Measurements from ENCODE around the gene KIR2DL1. TPM values are rescaled to one million over a fixed set of nuclear protein-coding genes. Genes with fewer than 3 reads are reported as not detected.
"Not testable (repeated sequence)": the region's sequence is repeated elsewhere in the genome, so short reads cannot be mapped to it uniquely, and the experiment has no call there.

The KIR2DL1 gene
- total RNA-seq, 2 experiments from 2014 or later, result not detected

DNA sequence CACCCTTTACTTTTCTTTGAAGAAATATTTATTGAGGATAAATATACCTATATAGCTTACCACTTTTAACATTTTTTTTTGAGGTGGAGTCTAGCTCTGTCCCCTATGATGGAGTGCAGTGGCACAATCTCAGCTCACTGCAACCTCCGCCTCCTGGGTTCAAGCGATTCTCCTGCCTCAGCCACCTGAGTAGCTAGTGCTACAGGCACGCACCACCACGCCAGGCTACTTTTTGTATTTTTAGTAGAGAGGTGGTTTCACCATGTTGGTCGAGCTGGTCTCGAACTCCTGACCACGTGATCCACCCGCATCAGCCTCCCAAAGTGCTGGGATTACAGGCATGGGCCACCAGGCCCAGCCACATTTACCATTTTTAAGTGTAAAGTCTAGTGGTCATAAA lies 6.2 kb downstream of the KIR2DL1 start:
- not testable (repeated sequence) for H3K9me3 Mint-ChIP-seq

DNA sequence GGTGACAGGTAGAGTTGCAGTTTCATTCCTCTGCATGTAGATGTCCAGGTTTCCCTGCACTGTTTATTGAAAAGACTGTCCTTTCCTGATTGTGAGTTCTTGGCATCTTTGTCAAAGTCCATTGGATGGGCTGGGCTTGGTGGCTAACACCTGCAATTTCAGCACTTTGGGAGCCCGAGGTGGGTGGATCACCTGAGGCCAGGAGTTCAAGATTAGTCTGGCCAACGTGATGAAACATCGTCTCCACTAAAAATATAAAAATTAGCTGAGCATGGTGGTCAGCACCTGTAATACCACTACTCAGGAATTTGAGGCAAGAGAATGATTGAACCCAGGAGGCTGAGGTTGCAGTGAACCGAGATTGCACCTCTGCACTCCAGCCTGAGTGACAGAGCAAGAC lies 8.3 kb downstream of the KIR2DL1 start:
- DNase-seq; H3K4me3 Mint-ChIP-seq; H3K9me3 Mint-ChIP-seq; H3K27ac ChIP-seq (ENCODE audit: low read depth in 1 of 2, low read length in 2 of 2); H3K4me1 Mint-ChIP-seq (ENCODE audit: low read depth); CTCF ChIA-PET; H3K36me3 ChIP-seq (ENCODE audit: insufficient read depth, low read length); ATAC-seq (ENCODE audit: poor library complexity); H3K36me3 Mint-ChIP-seq (ENCODE audit: low read depth); H3K27ac Mint-ChIP-seq; POLR2A ChIA-PET; H3K27me3 ChIP-seq (ENCODE audit: control insufficient read depth in 1 of 2, insufficient read depth in 2 of 2, low read length in 2 of 2); H3K4me1 ChIP-seq (ENCODE audit: insufficient read depth, low read length); H3K4me3 ChIP-seq (ENCODE audit: low read length); H3K27me3 Mint-ChIP-seq; intact Hi-C loops (cut with DNase I, micrococcal nuclease): not testable (repeated sequence)
- H3K9me3 ChIP-seq (ENCODE audit: control insufficient read depth in 1 of 2, insufficient read depth in 1 of 2, low read length in 2 of 2), result peaks cover 0 to 11% of the 10 kb centered on the region in 2 experiments

More for the DNA sequence above, 6.2 kb downstream of the KIR2DL1 start:
- H3K27me3 Mint-ChIP-seq; DNase-seq; intact Hi-C loops (cut with DNase I, micrococcal nuclease); H3K27ac ChIP-seq (ENCODE audit: low read depth in 1 of 2, low read length in 2 of 2); H3K4me3 Mint-ChIP-seq; H3K4me1 ChIP-seq (ENCODE audit: insufficient read depth, low read length); H3K36me3 ChIP-seq (ENCODE audit: insufficient read depth, low read length); H3K36me3 Mint-ChIP-seq (ENCODE audit: low read depth); H3K4me3 ChIP-seq (ENCODE audit: low read length); H3K4me1 Mint-ChIP-seq (ENCODE audit: low read depth); H3K27ac Mint-ChIP-seq; CTCF ChIA-PET; H3K9me3 ChIP-seq (ENCODE audit: control insufficient read depth in 1 of 2, insufficient read depth in 1 of 2, low read length in 2 of 2); H3K27me3 ChIP-seq (ENCODE audit: control insufficient read depth in 1 of 2, insufficient read depth in 2 of 2, low read length in 2 of 2); ATAC-seq (ENCODE audit: poor library complexity); POLR2A ChIA-PET: not testable (repeated sequence)

DNA sequence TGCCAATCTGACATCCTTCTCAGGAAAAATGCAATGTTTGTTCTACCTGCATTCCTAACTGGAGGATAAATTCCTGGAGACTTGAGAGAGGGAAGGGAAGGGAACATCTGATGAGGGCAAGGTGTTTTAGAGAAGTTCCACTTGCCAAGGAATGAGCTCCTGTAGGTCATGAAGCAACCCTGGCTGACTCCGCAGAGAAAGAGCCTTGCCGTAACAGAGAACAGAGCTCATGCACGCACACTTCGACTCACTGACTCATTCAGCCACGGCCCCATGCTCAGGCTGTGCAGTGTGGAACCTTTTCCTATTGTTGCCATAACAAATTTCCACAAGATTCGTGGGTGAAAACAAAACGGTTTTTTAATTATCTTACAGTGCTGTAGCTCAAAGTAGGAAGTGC lies 9.3 kb downstream of the KIR2DL1 start:
- H3K9me3 ChIP-seq (ENCODE audit: control insufficient read depth in 1 of 2, insufficient read depth in 1 of 2, low read length in 2 of 2), result peaks cover 0 to 11% of the 10 kb centered on the region in 2 experiments
- H3K27ac Mint-ChIP-seq; H3K27ac ChIP-seq (ENCODE audit: low read depth in 1 of 2, low read length in 2 of 2); H3K4me1 Mint-ChIP-seq (ENCODE audit: low read depth); H3K4me3 Mint-ChIP-seq; H3K27me3 ChIP-seq (ENCODE audit: control insufficient read depth in 1 of 2, insufficient read depth in 2 of 2, low read length in 2 of 2); H3K4me3 ChIP-seq (ENCODE audit: low read length); ATAC-seq (ENCODE audit: poor library complexity); H3K36me3 Mint-ChIP-seq (ENCODE audit: low read depth); H3K9me3 Mint-ChIP-seq; POLR2A ChIA-PET; H3K36me3 ChIP-seq (ENCODE audit: insufficient read depth, low read length); H3K4me1 ChIP-seq (ENCODE audit: insufficient read depth, low read length); intact Hi-C loops (cut with DNase I, micrococcal nuclease); CTCF ChIA-PET: not testable (repeated sequence)
- peak in 2 of 14 experiments; percentile 43 to 57 for DNase-seq
- peaks cover 14% of the 10 kb centered on the region for H3K27me3 Mint-ChIP-seq

DNA sequence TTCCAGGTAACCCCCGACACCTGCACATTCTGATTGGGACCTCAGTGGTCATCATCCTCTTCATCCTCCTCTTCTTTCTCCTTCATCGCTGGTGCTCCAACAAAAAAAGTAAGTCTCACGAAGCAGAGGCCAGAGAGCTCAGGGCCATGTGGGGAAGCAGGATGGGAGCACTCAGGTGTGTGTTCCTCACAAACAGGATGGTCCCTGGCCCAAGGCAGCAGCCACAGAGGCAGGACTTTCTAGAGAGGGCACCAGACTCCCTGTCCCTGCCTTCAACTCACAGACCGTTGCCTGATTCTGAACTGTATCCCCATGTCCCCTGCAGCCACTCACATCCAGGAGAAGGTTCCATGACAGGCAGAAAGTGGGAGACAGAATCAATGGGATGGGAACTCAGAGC lies 13.3 kb downstream of the KIR2DL1 start:
- H3K27me3 ChIP-seq (ENCODE audit: control insufficient read depth in 1 of 2, insufficient read depth in 2 of 2, low read length in 2 of 2); POLR2A ChIA-PET; H3K9me3 ChIP-seq (ENCODE audit: control insufficient read depth in 1 of 2, insufficient read depth in 1 of 2, low read length in 2 of 2); DNase-seq; H3K27ac ChIP-seq (ENCODE audit: low read depth in 1 of 2, low read length in 2 of 2); H3K4me1 Mint-ChIP-seq (ENCODE audit: low read depth); H3K4me1 ChIP-seq (ENCODE audit: insufficient read depth, low read length); intact Hi-C loops (cut with DNase I, micrococcal nuclease); H3K27ac Mint-ChIP-seq; ATAC-seq (ENCODE audit: poor library complexity); H3K36me3 Mint-ChIP-seq (ENCODE audit: low read depth); CTCF ChIA-PET; H3K36me3 ChIP-seq (ENCODE audit: insufficient read depth, low read length); H3K4me3 Mint-ChIP-seq; H3K4me3 ChIP-seq (ENCODE audit: low read length); H3K9me3 Mint-ChIP-seq: not testable (repeated sequence)
- H3K27me3 Mint-ChIP-seq, result peaks cover 38% of the 10 kb centered on the region

DNA sequence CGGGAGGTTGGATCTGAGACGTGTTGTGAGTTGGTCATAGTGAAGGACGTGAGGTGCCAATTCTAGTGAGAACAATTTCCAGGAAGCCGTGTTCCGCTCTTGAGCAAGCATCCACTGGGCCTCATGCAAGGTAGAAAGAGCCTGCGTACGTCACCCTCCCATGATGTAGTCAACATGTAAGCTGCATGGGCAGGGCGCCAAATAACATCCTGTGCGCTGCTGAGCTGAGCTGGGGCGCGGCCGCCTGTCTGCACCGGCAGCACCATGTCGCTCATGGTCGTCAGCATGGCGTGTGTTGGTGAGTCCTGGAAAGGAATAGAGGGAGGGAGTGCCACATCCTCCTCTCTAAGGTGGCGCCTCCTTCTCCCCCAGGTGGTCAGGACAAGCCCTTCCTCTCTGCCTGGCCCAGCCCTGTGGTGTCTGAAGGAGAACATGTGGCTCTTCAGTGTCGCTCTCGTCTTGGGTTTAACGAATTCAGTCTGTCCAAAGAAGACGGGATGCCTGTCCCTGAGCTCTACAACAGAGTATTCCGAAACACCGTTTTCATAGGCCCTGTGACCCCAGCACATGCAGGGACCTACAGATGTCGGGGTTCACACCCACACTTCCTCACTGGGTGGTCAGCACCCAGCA lies 16.6 kb downstream of the KIR2DL1 start:
- H3K36me3 Mint-ChIP-seq (ENCODE audit: low read depth); ATAC-seq (ENCODE audit: poor library complexity); CTCF ChIA-PET; H3K27ac ChIP-seq (ENCODE audit: low read depth in 1 of 2, low read length in 2 of 2); H3K27me3 ChIP-seq (ENCODE audit: control insufficient read depth in 1 of 2, insufficient read depth in 2 of 2, low read length in 2 of 2); H3K9me3 Mint-ChIP-seq; H3K4me3 Mint-ChIP-seq; POLR2A ChIA-PET; H3K4me3 ChIP-seq (ENCODE audit: low read length); H3K4me1 ChIP-seq (ENCODE audit: insufficient read depth, low read length); intact Hi-C loops (cut with DNase I, micrococcal nuclease); DNase-seq; H3K9me3 ChIP-seq (ENCODE audit: control insufficient read depth in 1 of 2, insufficient read depth in 1 of 2, low read length in 2 of 2); H3K4me1 Mint-ChIP-seq (ENCODE audit: low read depth); H3K36me3 ChIP-seq (ENCODE audit: insufficient read depth, low read length); H3K27ac Mint-ChIP-seq: not testable (repeated sequence)
- H3K27me3 Mint-ChIP-seq, result peaks cover 45% of the 10 kb centered on the region

DNA sequence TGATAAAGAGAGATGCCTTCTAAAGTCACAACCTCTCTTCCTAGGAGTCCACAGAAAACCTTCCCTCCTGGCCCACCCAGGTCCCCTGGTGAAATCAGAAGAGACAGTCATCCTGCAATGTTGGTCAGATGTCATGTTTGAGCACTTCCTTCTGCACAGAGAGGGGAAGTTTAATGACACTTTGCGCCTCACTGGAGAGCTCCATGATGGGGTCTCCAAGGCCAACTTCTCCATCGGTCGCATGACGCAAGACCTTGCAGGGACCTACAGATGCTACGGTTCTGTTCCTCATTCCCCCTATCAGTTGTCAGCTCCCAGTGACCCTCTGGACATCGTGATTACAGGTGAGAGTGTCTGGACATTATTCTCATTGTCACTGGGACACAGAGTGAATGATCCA lies 18.6 kb downstream of the KIR2DL1 start:
- H3K4me3 Mint-ChIP-seq; H3K36me3 Mint-ChIP-seq (ENCODE audit: low read depth); intact Hi-C loops (cut with DNase I, micrococcal nuclease); H3K4me1 Mint-ChIP-seq (ENCODE audit: low read depth); POLR2A ChIA-PET; H3K9me3 ChIP-seq (ENCODE audit: control insufficient read depth in 1 of 2, insufficient read depth in 1 of 2, low read length in 2 of 2); H3K27ac Mint-ChIP-seq; H3K4me3 ChIP-seq (ENCODE audit: low read length); H3K36me3 ChIP-seq (ENCODE audit: insufficient read depth, low read length); H3K27ac ChIP-seq (ENCODE audit: low read depth in 1 of 2, low read length in 2 of 2); ATAC-seq (ENCODE audit: poor library complexity); CTCF ChIA-PET; H3K4me1 ChIP-seq (ENCODE audit: insufficient read depth, low read length); H3K27me3 ChIP-seq (ENCODE audit: control insufficient read depth in 1 of 2, insufficient read depth in 2 of 2, low read length in 2 of 2); H3K9me3 Mint-ChIP-seq: not testable (repeated sequence)
- peaks cover 45% of the 10 kb centered on the region for H3K27me3 Mint-ChIP-seq
- peak in 2 of 14 experiments; percentile 39 to 65 for DNase-seq

All from CD4-positive, alpha-beta T cell (primary cell).